ENCODE measurements around the gene MALAT1. TPM values are rescaled to one million over a fixed set of nuclear protein-coding genes. Genes with fewer than 3 reads are reported as not detected.

Gene MALAT1
- total RNA-seq, 2 experiments from 2014 or later = 3,446 to 5,974 TPM

DNA sequence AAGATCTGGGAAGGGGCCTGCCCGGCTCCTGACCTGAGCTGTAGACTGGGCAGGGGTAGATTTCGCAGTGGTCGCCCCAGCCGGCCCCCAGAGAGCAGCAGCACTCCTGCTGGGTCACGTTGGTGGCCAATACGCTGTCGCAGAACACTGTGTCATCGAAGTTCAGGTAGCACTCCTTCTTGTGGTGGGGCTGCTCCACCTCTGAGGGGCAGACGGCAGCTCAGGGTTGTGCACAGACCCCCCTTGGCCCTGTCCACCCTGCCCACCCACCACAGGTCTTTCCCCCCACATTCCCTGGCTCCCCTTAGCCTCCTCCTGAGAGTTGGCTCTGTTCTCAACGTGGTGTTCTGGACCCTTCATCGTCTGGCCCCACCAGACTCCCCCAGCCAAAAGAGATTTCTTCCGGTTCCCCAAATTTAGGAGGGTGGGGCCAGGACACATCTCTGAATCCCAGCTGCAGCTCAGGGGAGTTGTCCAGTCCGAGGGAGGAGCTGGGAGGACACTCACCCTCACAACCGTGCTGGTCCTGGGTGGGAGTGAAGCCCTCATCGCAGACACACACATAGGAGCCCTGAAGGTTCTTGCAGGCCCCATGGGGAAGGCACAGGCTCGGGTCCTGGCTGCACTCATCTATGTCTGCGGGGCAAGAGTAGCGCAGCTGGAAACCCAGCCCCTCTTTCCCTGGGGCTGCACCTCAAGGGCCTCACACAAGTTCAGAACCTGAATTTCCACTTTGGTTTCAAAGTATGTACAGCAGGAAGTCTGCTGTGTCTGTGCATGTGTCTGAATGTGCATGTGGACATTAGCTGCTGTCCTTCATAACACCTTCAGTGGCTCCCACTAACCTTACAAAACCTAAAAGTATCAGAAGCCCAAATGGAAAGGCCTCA lies 42.5 kb downstream of the MALAT1 start:
- no peaks in the 10 kb centered on the region for H4K20me1 ChIP-seq (ENCODE audit: insufficient read depth, low read length)
- H3K79me2 ChIP-seq (ENCODE audit: insufficient read depth, low read depth, low read length) = no peaks in the 10 kb centered on the region
- peak overlapping the region; percentile 61 for H3K27ac ChIP-seq (ENCODE audit: low read depth, low read length, poor library complexity, severe bottlenecking)
- peaks cover 31% of the 10 kb centered on the region for H3K4me1 ChIP-seq (ENCODE audit: insufficient read depth, low read length, poor library complexity, severe bottlenecking)
- H3K9me2 ChIP-seq (ENCODE audit: insufficient read depth, low read length) = no peaks in the 10 kb centered on the region
- TF ChIP-seq, protein P1, sequence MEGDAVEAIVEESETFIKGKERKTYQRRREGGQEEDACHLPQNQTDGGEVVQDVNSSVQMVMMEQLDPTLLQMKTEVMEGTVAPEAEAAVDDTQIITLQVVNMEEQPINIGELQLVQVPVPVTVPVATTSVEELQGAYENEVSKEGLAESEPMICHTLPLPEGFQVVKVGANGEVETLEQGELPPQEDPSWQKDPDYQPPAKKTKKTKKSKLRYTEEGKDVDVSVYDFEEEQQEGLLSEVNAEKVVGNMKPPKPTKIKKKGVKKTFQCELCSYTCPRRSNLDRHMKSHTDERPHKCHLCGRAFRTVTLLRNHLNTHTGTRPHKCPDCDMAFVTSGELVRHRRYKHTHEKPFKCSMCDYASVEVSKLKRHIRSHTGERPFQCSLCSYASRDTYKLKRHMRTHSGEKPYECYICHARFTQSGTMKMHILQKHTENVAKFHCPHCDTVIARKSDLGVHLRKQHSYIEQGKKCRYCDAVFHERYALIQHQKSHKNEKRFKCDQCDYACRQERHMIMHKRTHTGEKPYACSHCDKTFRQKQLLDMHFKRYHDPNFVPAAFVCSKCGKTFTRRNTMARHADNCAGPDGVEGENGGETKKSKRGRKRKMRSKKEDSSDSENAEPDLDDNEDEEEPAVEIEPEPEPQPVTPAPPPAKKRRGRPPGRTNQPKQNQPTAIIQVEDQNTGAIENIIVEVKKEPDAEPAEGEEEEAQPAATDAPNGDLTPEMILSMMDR (conservative IDR thresholded peaks at IDR 0.05; ENCODE audit: low read length) = no peak; the same call in 1 of the 2 replicates
- TF ChIP-seq EZH2phosphoT487 (IDR thresholded peaks at IDR 0.05; ENCODE audit: borderline replicate concordance, low read depth, low read length) = no peak
- CTCF ChIA-PET (ENCODE audit: unreplicated experiment) = interaction anchor here (0.9 to 1.2 kb wide), 2 partner anchors 30 to 47 kb away, joined by 3 to 5 read pairs; no protein-coding TSS in a partner anchor
- H3K36me3 ChIP-seq (ENCODE audit: insufficient read depth, low read length) = peaks cover 11% of the 10 kb centered on the region; the same call in 1 of the 2 replicates
- intact Hi-C loops (cut with micrococcal nuclease; ENCODE audit: unreplicated experiment) = loop anchor here (1.0 to 2.0 kb wide), 2 partner anchors 52 to 73 kb away; partner anchors contain the start of genes MAP3K11 and PCNX3
- POLR2A ChIA-PET = interaction anchor here (0.7 to 1.7 kb wide), 3 partner anchors 14 to 40 kb away, joined by 3 to 4 read pairs (median 3); no protein-coding TSS in a partner anchor
- H3K9me3 ChIP-seq (ENCODE audit: low read length) = no peaks in the 10 kb centered on the region
- H3K4me2 ChIP-seq (ENCODE audit: low read length) = peak overlapping the region; percentile 85
- H2AFZ ChIP-seq (ENCODE audit: low read length) = peak overlapping the region; percentile 48; the same call in 1 of the 2 replicates
- H3K4me3 ChIP-seq (ENCODE audit: low read depth, low read length, poor library complexity, severe bottlenecking) = peak overlapping the region; percentile 71
- peak; percentile 25 for DNase-seq (ENCODE audit: low spot score)
- BruUV-seq (replicated peaks) = no TSS peak

DNA sequence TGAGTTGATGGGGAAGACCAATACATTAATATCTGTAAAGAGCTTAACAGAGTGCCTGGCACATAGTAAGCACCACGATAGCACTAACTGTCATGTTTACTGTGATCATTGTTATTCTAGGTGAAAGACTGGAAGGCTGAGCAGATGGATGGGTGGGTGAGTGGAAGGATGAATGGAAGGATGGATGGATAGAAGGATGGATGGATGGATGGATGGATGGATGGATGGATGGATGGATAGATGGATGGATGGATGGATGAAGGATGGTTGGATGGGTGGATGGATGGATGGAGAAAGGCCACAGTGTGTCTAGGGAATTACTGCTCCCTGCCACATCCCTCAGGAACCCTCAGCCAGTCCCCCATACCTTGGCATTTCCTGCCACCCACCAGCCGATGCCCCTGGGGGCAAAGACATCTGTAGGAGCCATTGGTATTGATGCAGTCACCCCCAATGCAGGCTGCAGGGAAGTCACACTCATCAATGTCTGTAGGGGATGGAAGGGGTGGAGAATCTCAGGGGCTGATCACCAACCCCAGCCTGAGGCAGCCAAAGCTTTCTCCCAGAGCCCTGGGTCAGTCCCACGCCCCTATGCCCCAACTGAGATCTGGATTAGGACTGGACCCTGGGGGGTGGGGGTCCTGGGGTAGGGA lies 44.0 kb downstream of the MALAT1 start:
- no peaks in the 10 kb centered on the region for H3K79me2 ChIP-seq (ENCODE audit: insufficient read depth, low read depth, low read length)
- no peak for DNase-seq (ENCODE audit: low spot score)
- no peaks in the 10 kb centered on the region for H3K9me3 ChIP-seq (ENCODE audit: low read length)
- no peak overlapping the region for H3K27ac ChIP-seq (ENCODE audit: low read depth, low read length, poor library complexity, severe bottlenecking)
- no TSS peak for BruUV-seq (replicated peaks)
- no peak overlapping the region for H3K4me3 ChIP-seq (ENCODE audit: low read depth, low read length, poor library complexity, severe bottlenecking)
- ChIA-PET CTCF (ENCODE audit: unreplicated experiment) (interaction anchor here (0.6 kb wide), 2 partner anchors 10 to 372 kb away, joined by 3 to 4 read pairs; no protein-coding TSS in a partner anchor), POLR2A (no interaction called here)
- no peaks in the 10 kb centered on the region for H3K9me2 ChIP-seq (ENCODE audit: insufficient read depth, low read length)
- no peaks in the 10 kb centered on the region for H4K20me1 ChIP-seq (ENCODE audit: insufficient read depth, low read length)
- peaks cover 10% of the 10 kb centered on the region; the same call in 1 of the 2 replicates for H3K36me3 ChIP-seq (ENCODE audit: insufficient read depth, low read length)
- intact Hi-C loops (cut with micrococcal nuclease; ENCODE audit: unreplicated experiment) = no loop called here
- H3K4me2 ChIP-seq (ENCODE audit: low read length) = no peak overlapping the region
- TF ChIP-seq, protein P1 (conservative IDR thresholded peaks at IDR 0.05; ENCODE audit: low read length) = no peak
- TF ChIP-seq EZH2phosphoT487 (IDR thresholded peaks at IDR 0.05; ENCODE audit: borderline replicate concordance, low read depth, low read length) = no peak
- peaks cover 43% of the 10 kb centered on the region for H3K4me1 ChIP-seq (ENCODE audit: insufficient read depth, low read length, poor library complexity, severe bottlenecking)
- no peak overlapping the region for H2AFZ ChIP-seq (ENCODE audit: low read length)

Data from OCI-LY7 (cell line).